Embryonic facial prominence (tissue), 1 donor: ENCODE results near the gene LRRFIP1.

Source experiments
- DNase-seq: peaks from one replicate; pipeline ENCODE4 v3.0.0-alpha.2; 2016; ENCODE audit errors: extremely low spot score

The LRRFIP1 gene

GRCh38 chr2:237640493-237640998, 13.2 kb downstream of the LRRFIP1 start:
- DNase-seq: no peak

GRCh38 chr2:237642038-237642734, 14.8 kb downstream of the LRRFIP1 start:
- DNase-seq: no peak

- DNase-seq: no peak
These were observed 15.7 kb downstream of the LRRFIP1 start for GRCh38 chr2:237643066-237643465.

- no peak for DNase-seq
These were observed 16.4 kb downstream of the LRRFIP1 start for GRCh38 chr2:237643582-237644380.

- DNase-seq: no peak
These were observed 17.0 kb downstream of the LRRFIP1 start for GRCh38 chr2:237644381-237644703.

- no peak for DNase-seq
These were observed 17.9 kb downstream of the LRRFIP1 start for GRCh38 chr2:237645261-237645660.

GRCh38 chr2:237647176-237648015, 20.0 kb downstream of the LRRFIP1 start:
- DNase-seq: no peak

- DNase-seq: no peak
These were observed 20.6 kb downstream of the LRRFIP1 start for GRCh38 chr2:237648016-237648381.

- DNase-seq: no peak
These were observed 22.4 kb downstream of the LRRFIP1 start for GRCh38 chr2:237649541-237650454.

GRCh38 chr2:237650455-237650850, 23.1 kb downstream of the LRRFIP1 start:
- no peak for DNase-seq

GRCh38 chr2:237651761-237652160, 24.4 kb downstream of the LRRFIP1 start:
- no peak for DNase-seq

GRCh38 chr2:237652181-237652580, 24.8 kb downstream of the LRRFIP1 start:
- no peak for DNase-seq

- DNase-seq: no peak
These were observed 25.5 kb downstream of the LRRFIP1 start for GRCh38 chr2:237652854-237653253.

GRCh38 chr2:237653776-237654558, 26.6 kb downstream of the LRRFIP1 start:
- no peak for DNase-seq

GRCh38 chr2:237657063-237657462, 29.7 kb downstream of the LRRFIP1 start:
- no peak for DNase-seq

GRCh38 chr2:237660381-237660900, 33.1 kb downstream of the LRRFIP1 start:
- no peak for DNase-seq

GRCh38 chr2:237661270-237661669, 33.9 kb downstream of the LRRFIP1 start:
- DNase-seq: no peak

- no peak for DNase-seq
These were observed 34.5 kb downstream of the LRRFIP1 start for GRCh38 chr2:237661799-237662328.

- DNase-seq: peak; percentile 87
These were observed 35.3 kb downstream of the LRRFIP1 start for GRCh38 chr2:237662671-237663093.
